Activated CD4-positive, alpha-beta memory T cell treated with anti-CD3 and anti-CD28 coated beads for 36 hours (primary cell): ENCODE data around the gene TSN. TPM values are rescaled to one million over a fixed set of nuclear protein-coding genes. Genes with fewer than 3 reads are reported as not detected.

ENCODE experiments used
- CTCF ChIA-PET: fragments of 350-600 bp; sonication (Branson Sonifier 250); formaldehyde crosslinking; loops from one replicate; lab custom pipeline; 2021; ENCODE audit warnings: antibody characterized with exemption, inconsistent platforms; lab: Charles Lee
- POLR2A ChIA-PET: fragments of 350-600 bp; sonication (Branson Sonifier 250); formaldehyde crosslinking; loops from one replicate; lab custom pipeline; 2021; ENCODE audit warnings: antibody characterized with exemption; lab: Charles Lee
- DNase-seq: peaks from one replicate; pipeline ENCODE4 v3.0.0-alpha.2; 2020
- H3K27ac Mint-ChIP-seq: one replicate; pipeline ENCODE4 v1.8.0; 2021; ENCODE audit warnings: mixed read lengths
- H3K27me3 Mint-ChIP-seq: one replicate; pipeline ENCODE4 v1.8.0; 2021; ENCODE audit warnings: mixed read lengths
- H3K36me3 Mint-ChIP-seq: one replicate; pipeline ENCODE4 v1.8.0; 2021; ENCODE audit warnings: mixed read lengths
- H3K4me1 Mint-ChIP-seq: one replicate; pipeline ENCODE4 v1.8.0; 2021; ENCODE audit warnings: low read depth, mixed read lengths
- H3K4me3 Mint-ChIP-seq: one replicate; pipeline ENCODE4 v1.8.0; 2021; ENCODE audit warnings: mild to moderate bottlenecking, mixed read lengths
- H3K9me3 Mint-ChIP-seq: one replicate; pipeline ENCODE4 v1.8.0; 2021; ENCODE audit warnings: mixed read lengths
- intact Hi-C: fragments of 100-400 bp; cut with micrococcal nuclease; formaldehyde crosslinking; loops from one replicate; pipeline ENCODE4 v1.15.1; 2023
- total RNA-seq, 2 experiments: library from RNA; stranded (reverse); gene quantifications; one replicate each; pipeline ENCODE4 v1.2.3, GENCODE V29; 2021

TSN gene
- total RNA-seq, 2 experiments from 2014 or later: 68.8 to 74.5 TPM

DNA sequence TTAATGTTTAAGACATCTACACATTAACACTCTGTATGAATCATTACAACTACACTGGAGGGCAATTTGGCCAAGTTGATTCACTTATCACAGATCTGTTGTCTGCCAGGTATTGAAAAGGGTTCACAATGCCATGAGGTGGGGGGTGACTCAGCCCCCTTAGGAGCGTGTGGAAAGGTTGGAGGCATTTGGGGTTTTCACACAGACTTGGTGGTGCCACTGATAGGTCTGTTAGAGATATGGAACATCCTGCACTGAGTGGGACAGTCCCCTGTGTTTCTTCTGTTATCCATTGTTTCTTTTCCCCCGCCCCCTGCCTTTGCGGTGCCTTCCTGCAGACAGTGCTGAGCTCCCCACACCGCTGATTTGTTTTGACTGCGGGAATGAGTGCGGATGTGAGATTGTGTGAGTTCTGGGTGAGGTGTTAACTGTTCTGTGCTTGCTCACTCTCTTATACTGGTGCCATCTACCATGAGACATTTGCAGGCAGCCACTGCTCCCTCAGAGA is 9.3 kb upstream of the TSN start:
- ChIA-PET POLR2A (interaction anchor here (1.5 kb wide), 1 partner anchor 216 kb away, joined by 5 read pairs; the partner anchor contains the start of gene RNU4ATAC), CTCF (interaction anchor here (0.7 kb wide), 1 partner anchor 14 kb away, joined by 4 read pairs; no protein-coding TSS in a partner anchor)
- no peak overlapping the region for H3K4me3 Mint-ChIP-seq
- no peaks in the 10 kb centered on the region for H3K9me3 Mint-ChIP-seq
- peak; percentile 77 for DNase-seq
- H3K27ac Mint-ChIP-seq: peak overlapping the region; percentile 82
- intact Hi-C loops: loop anchor here (1.0 kb wide), 3 partner anchors 9 to 24 kb away; partner anchors contain the start of gene TSN
- H3K27me3 Mint-ChIP-seq: no peaks in the 10 kb centered on the region
- H3K4me1 Mint-ChIP-seq: peaks cover 13% of the 10 kb centered on the region
- H3K36me3 Mint-ChIP-seq: no peaks in the 10 kb centered on the region

DNA sequence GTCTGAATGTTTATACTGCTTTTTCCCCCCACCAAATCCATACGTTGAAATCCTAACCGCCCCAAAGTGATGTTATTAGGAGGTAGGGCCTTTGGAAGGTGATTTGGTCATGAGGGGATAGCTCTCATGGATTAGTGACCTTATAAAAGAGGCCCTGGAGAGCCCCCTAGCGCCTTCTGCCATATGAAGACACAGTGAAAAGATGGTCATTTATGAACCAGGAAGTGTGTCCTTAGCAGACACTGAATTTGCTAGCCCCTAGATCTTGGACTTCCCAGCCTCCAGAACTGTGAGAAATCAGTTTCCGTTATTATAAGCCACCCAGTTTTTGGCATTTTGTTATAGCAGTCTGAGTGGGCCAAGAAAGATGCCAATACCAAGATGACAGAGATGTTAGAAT is 7.2 kb upstream of the TSN start:
- Mint-ChIP-seq H3K27ac (no peak overlapping the region), H3K36me3 (no peaks in the 10 kb centered on the region), H3K9me3 (no peaks in the 10 kb centered on the region), H3K4me3 (no peak overlapping the region), H3K27me3 (no peaks in the 10 kb centered on the region), H3K4me1 (peaks cover 13% of the 10 kb centered on the region)
- intact Hi-C loops: no loop called here
- POLR2A ChIA-PET: no interaction called here
- CTCF ChIA-PET: interaction anchor here (0.6 to 1.9 kb wide), 2 partner anchors 17 to 346 kb away, joined by 3 to 4 read pairs; no protein-coding TSS in a partner anchor
- no peak for DNase-seq

DNA sequence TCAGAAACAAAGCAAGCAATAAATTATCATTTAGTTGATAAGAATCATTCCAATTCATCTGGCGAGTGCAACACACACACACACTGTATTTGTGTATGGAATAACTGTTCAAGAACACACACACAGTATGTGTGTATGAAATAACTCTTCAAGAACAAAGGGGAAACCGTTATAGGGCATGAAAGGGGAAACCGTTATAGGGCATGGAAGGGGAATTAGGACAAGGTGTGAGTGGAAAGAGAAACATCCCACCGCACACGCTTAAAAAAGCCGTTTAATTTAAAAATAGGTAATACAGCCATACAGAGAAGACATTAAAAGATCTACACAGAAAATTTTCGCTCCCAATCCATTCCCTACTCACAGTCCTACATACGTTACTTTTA is 607 bp upstream of the TSN start:
- CTCF ChIA-PET: interaction anchor here (1.0 kb wide), 1 partner anchor 56 kb away, joined by 3 read pairs; no protein-coding TSS in a partner anchor
- Mint-ChIP-seq H3K4me3 (peak overlapping the region; percentile 97), H3K36me3 (peaks cover 11% of the 10 kb centered on the region), H3K9me3 (no peaks in the 10 kb centered on the region), H3K27ac (peak overlapping the region; percentile 80), H3K4me1 (peaks cover 23% of the 10 kb centered on the region), H3K27me3 (no peaks in the 10 kb centered on the region)
- intact Hi-C loops: loop anchor here (1.0 kb wide), 4 partner anchors 9 to 225 kb away; partner anchors contain the start of genes CLASP1 and RNU4ATAC
- no peak for DNase-seq
- POLR2A ChIA-PET: interaction anchor here (0.6 kb wide), 1 partner anchor 17 kb away, joined by 3 read pairs; no protein-coding TSS in a partner anchor

- DNase-seq: no peak
- H3K36me3 Mint-ChIP-seq: peaks cover 45% of the 10 kb centered on the region
- CTCF ChIA-PET: no interaction called here
- POLR2A ChIA-PET: no interaction called here
- no peak overlapping the region for H3K27ac Mint-ChIP-seq
- no peaks in the 10 kb centered on the region for H3K27me3 Mint-ChIP-seq
- intact Hi-C loops: no loop called here
- H3K4me1 Mint-ChIP-seq: peaks cover 4% of the 10 kb centered on the region
- no peak overlapping the region for H3K4me3 Mint-ChIP-seq
- no peaks in the 10 kb centered on the region for H3K9me3 Mint-ChIP-seq
Measured at GRCh38 chr2:121764681-121765228, 9.3 kb downstream of the TSN start.

GRCh38 chr2:121766624-121767023 is 11.2 kb downstream of the TSN start:
- CTCF ChIA-PET: no interaction called here

GRCh38 chr2:121768143-121768755 is 12.8 kb downstream of the TSN start:
- CTCF ChIA-PET: no interaction called here
- intact Hi-C loops: no loop called here
- Mint-ChIP-seq H3K27me3 (no peaks in the 10 kb centered on the region), H3K4me1 (no peaks in the 10 kb centered on the region), H3K36me3 (peaks cover 32% of the 10 kb centered on the region), H3K27ac (no peak overlapping the region), H3K4me3 (no peak overlapping the region), H3K9me3 (no peaks in the 10 kb centered on the region)
- DNase-seq: no peak
- POLR2A ChIA-PET: no interaction called here

More at GRCh38 chr2:121766624-121767023, 11.2 kb downstream of the TSN start:
- Mint-ChIP-seq H3K27me3 (no peaks in the 10 kb centered on the region), H3K9me3 (no peaks in the 10 kb centered on the region), H3K4me1 (no peaks in the 10 kb centered on the region), H3K4me3 (no peak overlapping the region), H3K27ac (no peak overlapping the region), H3K36me3 (peaks cover 38% of the 10 kb centered on the region)
- DNase-seq: no peak
- POLR2A ChIA-PET: no interaction called here
- intact Hi-C loops: no loop called here

- POLR2A ChIA-PET: no interaction called here
Measured at GRCh38 chr2:121771976-121772742, 16.7 kb downstream of the TSN start.

DNA sequence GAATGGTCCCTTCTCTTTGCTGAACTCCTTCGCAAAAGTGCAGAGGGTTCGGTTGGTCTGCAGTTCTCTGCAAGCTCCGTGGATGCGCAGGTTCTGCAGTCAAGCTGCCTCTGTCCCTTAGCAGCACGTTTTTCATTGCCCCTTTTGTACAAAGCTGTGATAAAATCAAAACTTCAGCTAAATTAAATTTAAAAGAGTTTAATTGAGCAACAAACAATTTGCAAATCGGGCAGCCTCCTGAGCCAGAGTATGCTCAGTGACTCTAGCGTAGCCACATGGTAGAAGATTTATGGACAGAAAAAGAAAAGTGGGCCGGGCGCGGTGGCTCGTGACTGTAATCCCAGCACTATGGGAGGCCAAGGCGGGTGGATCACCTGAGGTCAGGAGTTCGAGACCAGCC is 18.8 kb downstream of the TSN start:
- CTCF ChIA-PET: no interaction called here
- no peaks in the 10 kb centered on the region for H3K4me1 Mint-ChIP-seq
- DNase-seq: no peak
- no peak overlapping the region for H3K4me3 Mint-ChIP-seq
- H3K27ac Mint-ChIP-seq: no peak overlapping the region
- no peaks in the 10 kb centered on the region for H3K9me3 Mint-ChIP-seq
- peaks cover 1% of the 10 kb centered on the region for H3K36me3 Mint-ChIP-seq
- POLR2A ChIA-PET: no interaction called here
- no peaks in the 10 kb centered on the region for H3K27me3 Mint-ChIP-seq
- intact Hi-C loops: no loop called here

More at GRCh38 chr2:121771976-121772742, 16.7 kb downstream of the TSN start:
- H3K36me3 Mint-ChIP-seq: peaks cover 10% of the 10 kb centered on the region
- no peaks in the 10 kb centered on the region for H3K27me3 Mint-ChIP-seq
- H3K27ac Mint-ChIP-seq: no peak overlapping the region
- CTCF ChIA-PET: interaction anchor here (1.1 kb wide), 1 partner anchor 370 kb away, joined by 4 read pairs; no protein-coding TSS in a partner anchor
- no peak for DNase-seq
- H3K4me1 Mint-ChIP-seq: no peaks in the 10 kb centered on the region
- no peaks in the 10 kb centered on the region for H3K9me3 Mint-ChIP-seq
- intact Hi-C loops: no loop called here
- H3K4me3 Mint-ChIP-seq: no peak overlapping the region

- no peaks in the 10 kb centered on the region for H3K9me3 Mint-ChIP-seq
- CTCF ChIA-PET: no interaction called here
- no peak overlapping the region for H3K27ac Mint-ChIP-seq
- POLR2A ChIA-PET: no interaction called here
- no peaks in the 10 kb centered on the region for H3K27me3 Mint-ChIP-seq
- H3K36me3 Mint-ChIP-seq: peaks cover 1% of the 10 kb centered on the region
- H3K4me3 Mint-ChIP-seq: no peak overlapping the region
- no peaks in the 10 kb centered on the region for H3K4me1 Mint-ChIP-seq
- no peak for DNase-seq
- intact Hi-C loops: no loop called here
Measured at GRCh38 chr2:121776361-121776760, 20.9 kb downstream of the TSN start.

- Mint-ChIP-seq H3K27me3 (peaks cover under 1% of the 10 kb centered on the region), H3K4me1 (no peaks in the 10 kb centered on the region), H3K4me3 (no peak overlapping the region), H3K36me3 (no peaks in the 10 kb centered on the region), H3K9me3 (no peaks in the 10 kb centered on the region), H3K27ac (no peak overlapping the region)
- POLR2A ChIA-PET: no interaction called here
- intact Hi-C loops: no loop called here
- CTCF ChIA-PET: no interaction called here
- no peak for DNase-seq
Measured at GRCh38 chr2:121776885-121777698, 21.6 kb downstream of the TSN start.

- H3K36me3 Mint-ChIP-seq: no peaks in the 10 kb centered on the region
- peaks cover 1% of the 10 kb centered on the region for H3K27me3 Mint-ChIP-seq
- CTCF ChIA-PET: no interaction called here
- H3K4me3 Mint-ChIP-seq: no peak overlapping the region
- intact Hi-C loops: no loop called here
- POLR2A ChIA-PET: no interaction called here
- H3K4me1 Mint-ChIP-seq: no peaks in the 10 kb centered on the region
- DNase-seq: no peak
- H3K9me3 Mint-ChIP-seq: no peaks in the 10 kb centered on the region
- H3K27ac Mint-ChIP-seq: no peak overlapping the region
Measured at GRCh38 chr2:121777699-121778058, 22.2 kb downstream of the TSN start.
